Neuronal stem cell (in vitro differentiated cells): Measurements from ENCODE around the gene MAPK10.

Experiments used
- DNase-seq: peaks from one replicate; pipeline ENCODE4 v3.0.0-alpha.2; 2013; ENCODE audit warnings: low spot score
- H2AFZ ChIP-seq: one replicate; pipeline ENCODE4 v1.6.1; 2013; ENCODE audit warnings: mild to moderate bottlenecking, low read length, inconsistent platforms
- H2AK5ac ChIP-seq: 2 replicates; pipeline ENCODE4 v1.6.1; 2013; ENCODE audit warnings: low read depth, mild to moderate bottlenecking, inconsistent platforms, low read length, moderate library complexity, mixed read lengths
- H2BK120ac ChIP-seq: 2 replicates; pipeline ENCODE4 v1.6.1; 2013; ENCODE audit warnings: low read depth, mild to moderate bottlenecking, inconsistent platforms, low read length, moderate library complexity, mixed read lengths
- H2BK12ac ChIP-seq: one replicate; pipeline ENCODE4 v1.6.1; 2013; ENCODE audit warnings: low read length, inconsistent platforms
- H2BK15ac ChIP-seq: 2 replicates; pipeline ENCODE4 v1.6.1; 2013; ENCODE audit warnings: mild to moderate bottlenecking, low read length, inconsistent platforms, mixed read lengths
- H2BK5ac ChIP-seq: one replicate; pipeline ENCODE4 v1.6.1; 2013; ENCODE audit warnings: inconsistent platforms, mild to moderate bottlenecking, low read length, moderate library complexity
- H3K14ac ChIP-seq: one replicate; pipeline ENCODE4 v1.6.1; 2013; ENCODE audit warnings: low read length, inconsistent platforms
- H3K18ac ChIP-seq: 2 replicates; pipeline ENCODE4 v1.6.1; 2013; ENCODE audit warnings: low read length, inconsistent platforms
- H3K23ac ChIP-seq: 2 replicates; pipeline ENCODE4 v1.6.1; 2013; ENCODE audit warnings: low read depth, mild to moderate bottlenecking, mixed read lengths, low read length, inconsistent platforms; ENCODE audit not compliant: poor library complexity
- H3K27ac ChIP-seq: replicated peaks from 3 replicates; pipeline ENCODE4 v1.5.1; 2013; ENCODE audit warnings: low read length, inconsistent platforms
- H3K27me3 ChIP-seq, 3 experiments: 2 replicates each; pipeline ENCODE4 v1.6.1; 2013; ENCODE audit warnings: low read length in 3 of 3, mild to moderate bottlenecking in 2 of 3, inconsistent platforms in 1 of 3, low read depth in 1 of 3, mixed read lengths in 1 of 3, moderate library complexity in 1 of 3; ENCODE audit not compliant: control insufficient read depth in 3 of 3, insufficient read depth in 3 of 3
- H3K36me3 ChIP-seq, 2 donors: replicated peaks in 1 of 2; 2 replicates each; pipeline ENCODE4 v1.6.1; 2013; ENCODE audit warnings: low read length in 2 of 2; ENCODE audit not compliant: control insufficient read depth in 2 of 2, insufficient read depth in 2 of 2
- H3K4ac ChIP-seq: 2 replicates; pipeline ENCODE4 v1.6.1; 2013; ENCODE audit warnings: inconsistent platforms, mild to moderate bottlenecking, low read length, moderate library complexity
- H3K4me1 ChIP-seq, 2 donors: 1 replicate in 1 of 2; 2 replicates in 1 of 2; pipeline ENCODE4 v1.6.1; 2013; ENCODE audit warnings: low read length in 2 of 2, low read depth in 1 of 2; ENCODE audit not compliant: control insufficient read depth in 2 of 2, insufficient read depth in 1 of 2
- H3K4me2 ChIP-seq: one replicate; pipeline ENCODE4 v1.6.1; 2013; ENCODE audit warnings: mild to moderate bottlenecking, low read length, inconsistent platforms; ENCODE audit not compliant: insufficient read depth, poor library complexity, severe bottlenecking
- H3K4me3 ChIP-seq, 2 donors: 2 replicates each; pipeline ENCODE4 v1.5.1; 2013; ENCODE audit warnings: low read length in 2 of 2, mild to moderate bottlenecking in 2 of 2, inconsistent platforms in 1 of 2, moderate library complexity in 1 of 2
- H3K79me1 ChIP-seq: one replicate; pipeline ENCODE4 v1.6.1; 2013; ENCODE audit warnings: low read depth, mild to moderate bottlenecking, inconsistent platforms, low read length, moderate library complexity
- H3K9ac ChIP-seq: one replicate; pipeline ENCODE4 v1.6.1; 2013; ENCODE audit warnings: mild to moderate bottlenecking, low read depth, low read length, inconsistent platforms; ENCODE audit not compliant: poor library complexity
- H3K9me3 ChIP-seq, 2 donors: replicated peaks in 1 of 2; 2 replicates each; pipeline versions ENCODE3 to v1.6.1; 2013; ENCODE audit warnings: low read length in 2 of 2, mild to moderate bottlenecking in 2 of 2, inconsistent platforms in 1 of 2, low read depth in 1 of 2, mixed read lengths in 1 of 2, moderate library complexity in 1 of 2; ENCODE audit not compliant: control insufficient read depth in 2 of 2, insufficient read depth in 1 of 2
- H4K8ac ChIP-seq: one replicate; pipeline ENCODE4 v1.6.1; 2013; ENCODE audit warnings: low read depth, mild to moderate bottlenecking, inconsistent platforms, low read length, moderate library complexity
- H4K91ac ChIP-seq: one replicate; pipeline ENCODE4 v1.6.1; 2013; ENCODE audit warnings: low read length, low read depth, mild to moderate bottlenecking, inconsistent platforms; ENCODE audit not compliant: poor library complexity
- WGBS, 2 donors: extraction: QIAGEN DNeasy Blood & Tissue Kit; methylation state at CpG; one replicate each; pipeline ENCODE4 v1.1.7; 2013; ENCODE audit warnings: missing lambda C conversion rate in 2 of 2, mixed read lengths in 1 of 2; ENCODE audit not compliant: insufficient read length in 2 of 2, insufficient replicate concordance in 1 of 2; ENCODE audit errors: extremely low coverage in 2 of 2; 5-methylcytosine and 5-hydroxymethylcytosine counted together

MAPK10 gene

DNA sequence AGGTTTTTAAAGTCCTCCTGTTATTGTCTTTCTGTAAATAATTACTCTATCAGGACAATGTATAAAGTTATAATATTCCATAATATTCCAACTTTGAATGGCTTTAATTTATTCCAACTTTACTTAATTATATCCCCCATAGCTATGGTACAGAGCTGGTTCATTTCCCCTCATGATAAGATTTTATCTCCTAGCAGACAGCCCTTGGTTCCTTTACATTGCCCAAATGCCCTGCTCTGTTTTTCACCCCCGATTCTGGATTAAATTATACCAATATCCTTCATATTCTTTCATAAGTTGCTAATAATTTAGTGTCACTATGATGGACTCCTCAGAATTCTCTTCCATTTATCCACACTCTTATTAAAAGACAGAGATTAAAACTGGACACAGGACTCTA, 340.5 kb downstream of the MAPK10 start:
- H2BK12ac ChIP-seq = no peak overlapping the region
- no peak overlapping the region for H3K14ac ChIP-seq
- H3K9me3 ChIP-seq = peaks cover 0 to 4% of the 10 kb centered on the region in 2 donors
- H2AK5ac ChIP-seq = no peak overlapping the region
- H3K79me1 ChIP-seq = no peaks in the 10 kb centered on the region
- H4K91ac ChIP-seq = no peak overlapping the region
- H3K18ac ChIP-seq = no peak overlapping the region
- H3K4me3 ChIP-seq = no peak overlapping the region
- H2BK15ac ChIP-seq = no peak overlapping the region
- WGBS, 2 donors = no CpG with 5 or more reads among the region's 1 CpG
- H2BK5ac ChIP-seq = no peak overlapping the region
- H3K4me1 ChIP-seq = peaks cover 0 to 2% of the 10 kb centered on the region in 2 donors
- H3K23ac ChIP-seq = no peak overlapping the region
- no peak overlapping the region for H3K9ac ChIP-seq
- no peak overlapping the region for H3K4me2 ChIP-seq
- H3K4ac ChIP-seq = no peak overlapping the region
- no peak overlapping the region for H2AFZ ChIP-seq
- H4K8ac ChIP-seq = no peak overlapping the region
- no peak for DNase-seq
- no peak overlapping the region for H3K27ac ChIP-seq
- H3K27me3 ChIP-seq = no peaks in the 10 kb centered on the region
- H3K36me3 ChIP-seq = peaks cover 2 to 83% of the 10 kb centered on the region in 2 donors
- H2BK120ac ChIP-seq = no peak overlapping the region

DNA sequence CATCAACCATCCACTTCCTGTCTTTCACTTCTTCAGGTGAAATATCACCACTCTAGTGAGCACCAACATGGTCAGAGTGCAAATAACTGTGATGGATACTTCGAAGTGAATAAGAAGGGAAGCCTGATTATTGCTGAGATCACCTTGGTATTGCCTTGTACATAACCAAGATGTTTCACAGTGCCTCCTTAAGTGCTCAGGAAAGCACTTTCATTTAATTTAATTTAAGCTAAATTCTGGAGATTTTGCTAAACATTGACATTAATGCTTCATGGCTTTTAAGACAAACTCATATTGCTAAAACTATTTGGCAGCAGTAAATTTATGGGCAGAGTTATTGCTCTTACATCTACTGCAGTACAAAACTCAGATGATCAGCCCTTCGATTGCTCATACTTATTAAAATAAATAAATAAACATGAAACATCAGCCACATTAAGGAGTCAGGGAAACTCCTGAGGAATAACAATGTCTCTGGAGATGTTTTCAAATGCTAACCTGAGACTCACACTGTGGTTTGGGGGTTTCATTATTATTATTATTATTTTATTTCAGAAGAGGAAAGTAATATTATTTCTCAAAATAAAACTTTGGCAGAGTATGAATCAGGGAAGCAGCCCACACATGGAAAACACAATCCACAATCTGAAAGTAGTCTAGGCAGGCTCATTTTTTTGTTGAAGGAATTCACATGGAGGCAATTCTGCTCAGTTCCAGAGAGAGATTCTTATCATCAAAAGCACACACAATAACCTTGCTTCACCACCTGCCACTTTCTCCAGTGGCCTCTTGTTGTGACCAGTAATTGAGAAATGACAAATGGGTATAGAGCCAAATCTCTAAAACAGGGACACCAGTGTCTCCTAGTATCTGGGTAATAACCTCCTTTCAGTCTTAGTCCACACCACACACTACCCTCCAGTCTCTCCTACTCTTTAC, 344.2 kb downstream of the MAPK10 start:
- no peak overlapping the region for H3K4me2 ChIP-seq
- no peak overlapping the region for H3K14ac ChIP-seq
- H3K4me1 ChIP-seq = peaks cover 0 to 2% of the 10 kb centered on the region in 2 donors
- no peak overlapping the region for H4K8ac ChIP-seq
- H3K4me3 ChIP-seq = no peak overlapping the region
- H3K9ac ChIP-seq = no peak overlapping the region
- H2BK120ac ChIP-seq = no peak overlapping the region
- no peak overlapping the region for H2AFZ ChIP-seq
- H2BK15ac ChIP-seq = no peak overlapping the region
- H3K18ac ChIP-seq = no peak overlapping the region
- no peak overlapping the region for H2BK5ac ChIP-seq
- H3K4ac ChIP-seq = no peak overlapping the region
- DNase-seq = no peak
- H3K9me3 ChIP-seq = no peaks in the 10 kb centered on the region
- H3K36me3 ChIP-seq = peaks cover 2 to 62% of the 10 kb centered on the region in 2 donors
- H3K27me3 ChIP-seq = no peaks in the 10 kb centered on the region
- H2AK5ac ChIP-seq = no peak overlapping the region
- no peak overlapping the region for H2BK12ac ChIP-seq
- H3K23ac ChIP-seq = no peak overlapping the region
- H3K27ac ChIP-seq = no peak overlapping the region
- no CpG with 5 or more reads among the region's 2 CpGs for WGBS, 2 donors
- no peak overlapping the region for H4K91ac ChIP-seq
- no peaks in the 10 kb centered on the region for H3K79me1 ChIP-seq

GRCh38 chr4:86014599-86014998, 345.3 kb downstream of the MAPK10 start:
- Histone ChIP-seq H3K4ac (no peak overlapping the region), H3K9ac (no peak overlapping the region), H4K8ac (no peak overlapping the region), H3K4me2 (no peak overlapping the region), H2BK15ac (no peak overlapping the region), H3K23ac (no peak overlapping the region), H2BK12ac (no peak overlapping the region), H3K36me3 (peaks cover 2 to 51% of the 10 kb centered on the region in 2 donors), H2AFZ (no peak overlapping the region), H2BK120ac (no peak overlapping the region), H3K18ac (no peak overlapping the region), H3K27me3 (no peaks in the 10 kb centered on the region), H3K4me3 (no peak overlapping the region), H4K91ac (no peak overlapping the region), H3K27ac (no peak overlapping the region), H3K14ac (no peak overlapping the region), H3K4me1 (peaks cover 0 to 2% of the 10 kb centered on the region in 2 donors), H3K79me1 (no peaks in the 10 kb centered on the region), H2AK5ac (no peak overlapping the region), H3K9me3 (no peaks in the 10 kb centered on the region), H2BK5ac (no peak overlapping the region)
- DNase-seq = no peak
- no CpG with 5 or more reads among the region's 5 CpGs for WGBS, 2 donors

DNA sequence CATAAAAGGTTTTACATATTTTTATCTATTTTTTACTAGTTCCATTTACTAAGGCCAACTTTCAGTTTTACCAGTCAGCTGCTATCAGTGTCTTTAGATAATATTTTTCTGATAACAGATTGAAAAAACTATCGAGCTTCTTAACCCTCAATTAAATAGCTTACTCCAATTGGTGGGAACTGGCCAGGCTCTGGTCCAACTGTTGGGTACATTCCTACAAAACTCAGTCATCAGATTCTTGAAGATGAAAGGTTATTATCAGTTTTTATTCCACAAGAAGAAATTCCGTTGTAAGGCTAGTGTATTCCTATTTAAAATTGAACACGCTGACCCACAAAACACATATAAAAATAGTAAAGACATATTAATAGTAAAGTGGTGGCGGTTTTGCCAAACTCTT, 346.2 kb downstream of the MAPK10 start:
- no peak overlapping the region for H3K4me3 ChIP-seq
- no peak overlapping the region for H3K18ac ChIP-seq
- H2AK5ac ChIP-seq = no peak overlapping the region
- DNase-seq = no peak
- H3K4me2 ChIP-seq = no peak overlapping the region
- H3K4ac ChIP-seq = no peak overlapping the region
- peaks cover 2 to 47% of the 10 kb centered on the region in 2 donors for H3K36me3 ChIP-seq
- no peak overlapping the region for H3K14ac ChIP-seq
- H3K9ac ChIP-seq = no peak overlapping the region
- H3K79me1 ChIP-seq = no peaks in the 10 kb centered on the region
- no CpG with 5 or more reads among the region's 4 CpGs for WGBS, 2 donors
- no peak overlapping the region for H2BK120ac ChIP-seq
- H2BK12ac ChIP-seq = no peak overlapping the region
- H2AFZ ChIP-seq = no peak overlapping the region
- H3K4me1 ChIP-seq = peaks cover 0 to 2% of the 10 kb centered on the region in 2 donors
- no peaks in the 10 kb centered on the region for H3K9me3 ChIP-seq
- H4K8ac ChIP-seq = no peak overlapping the region
- H3K23ac ChIP-seq = no peak overlapping the region
- no peak overlapping the region for H2BK5ac ChIP-seq
- no peaks in the 10 kb centered on the region for H3K27me3 ChIP-seq
- H2BK15ac ChIP-seq = no peak overlapping the region
- H3K27ac ChIP-seq = no peak overlapping the region
- H4K91ac ChIP-seq = no peak overlapping the region
